ENCODE data around the gene SELENOP. TPM values are rescaled to one million over a fixed set of nuclear protein-coding genes. Genes with fewer than 3 reads are reported as not detected.
"Not testable (repeated sequence)": the region's sequence is repeated elsewhere in the genome, so short reads cannot be mapped to it uniquely, and the experiment has no call there.

SELENOP gene
- total RNA-seq, 1 donor from 2014 or later, result 53.7 TPM

DNA sequence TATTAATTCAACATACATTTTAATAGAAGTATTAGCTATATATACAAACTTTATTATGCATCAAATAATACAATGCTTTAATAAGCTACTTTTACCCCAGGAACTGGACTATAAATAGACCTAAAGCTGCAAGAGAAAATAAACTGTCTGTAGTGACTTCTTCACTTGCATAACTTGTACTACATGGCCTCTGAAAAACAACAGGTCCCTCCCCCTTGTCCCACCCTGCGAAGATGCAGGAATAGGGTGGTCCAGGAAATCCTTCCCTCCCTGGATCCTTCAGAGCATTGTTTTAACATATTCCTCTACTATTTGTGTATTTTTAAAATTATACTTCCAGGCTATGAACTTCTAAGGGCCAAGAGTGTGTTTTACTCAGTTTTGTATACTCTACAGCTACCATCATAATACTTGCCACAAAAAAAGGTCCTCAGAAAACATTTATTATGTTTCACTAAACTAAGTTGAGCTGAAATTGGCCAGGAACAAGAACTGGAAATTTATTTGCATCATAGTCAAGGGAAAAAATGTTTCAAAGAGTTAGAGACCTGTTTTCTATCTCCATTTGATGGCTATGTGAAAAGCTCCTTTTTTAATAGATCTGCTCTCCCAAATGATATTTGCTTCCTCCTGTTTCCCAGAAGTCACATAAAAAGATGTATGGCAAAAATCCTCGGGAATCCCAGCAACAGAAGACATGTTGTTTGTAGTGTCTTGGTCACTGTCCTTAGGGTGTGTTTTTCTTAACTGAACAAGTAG is 15.2 kb upstream of the SELENOP start:
- no peak for DNase-seq

DNA sequence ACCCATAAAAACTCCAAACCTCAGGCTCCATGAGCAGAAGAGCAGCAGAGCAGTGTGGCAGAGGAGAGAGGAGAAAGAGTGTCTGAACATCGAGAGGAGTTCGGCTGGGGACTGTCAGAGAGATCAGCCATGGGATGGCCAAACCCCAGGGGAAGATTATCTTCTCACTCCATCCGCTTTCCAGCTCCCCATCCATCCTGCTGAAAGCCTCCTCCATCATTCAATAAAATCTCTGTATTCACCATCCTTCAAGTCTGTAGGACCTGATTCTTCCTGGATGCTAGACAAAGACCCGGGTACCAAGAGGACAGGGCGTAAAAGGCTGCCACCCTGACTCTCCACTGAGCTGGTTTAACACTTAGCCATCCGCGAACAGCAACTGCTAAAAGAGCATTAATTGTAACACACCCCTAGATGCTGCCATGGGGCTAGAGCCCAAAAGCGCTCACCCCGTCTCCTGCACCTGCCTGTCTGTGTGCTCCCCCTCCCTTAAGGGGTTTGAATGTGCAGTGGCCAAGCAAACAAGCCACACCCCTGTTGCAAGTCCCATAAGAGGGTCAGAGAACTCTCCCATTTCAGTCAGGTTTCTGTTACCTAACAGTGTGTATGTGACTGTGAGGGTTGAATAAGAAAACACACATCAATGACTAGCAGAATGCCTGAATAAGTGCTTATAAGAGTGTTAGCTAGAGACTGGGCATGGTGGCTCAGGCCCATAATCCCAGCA is 13.9 kb upstream of the SELENOP start:
- DNase-seq, result no peak

DNA sequence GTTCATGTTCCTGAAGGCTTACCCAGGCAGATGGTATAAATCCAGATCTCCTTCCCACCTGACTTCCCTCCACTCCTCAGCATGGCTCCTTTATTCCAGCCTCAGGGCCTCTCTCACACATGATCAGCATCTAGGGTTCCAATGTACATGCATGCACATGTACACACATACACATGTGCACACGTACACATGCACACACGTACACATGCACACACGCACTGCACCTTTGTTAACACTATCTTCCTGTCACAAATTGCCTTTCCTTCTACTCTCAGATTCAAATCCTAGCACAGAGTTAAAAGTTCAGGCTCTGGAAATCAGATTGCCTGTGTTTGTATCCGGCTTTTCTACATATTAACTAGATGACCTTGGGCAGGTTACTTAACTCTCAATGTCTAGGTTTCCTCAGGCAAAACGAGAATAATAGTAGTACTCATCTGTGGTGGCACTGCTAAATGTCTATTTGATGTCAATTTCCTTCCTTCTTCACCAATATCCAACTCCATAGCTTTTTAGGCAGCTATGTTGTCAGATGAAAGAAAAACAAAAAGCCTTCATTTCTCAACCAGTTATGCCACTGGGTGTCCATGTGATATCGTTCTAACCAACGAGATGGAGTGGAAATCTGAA is 12.8 kb upstream of the SELENOP start:
- DNase-seq, result no peak

DNA sequence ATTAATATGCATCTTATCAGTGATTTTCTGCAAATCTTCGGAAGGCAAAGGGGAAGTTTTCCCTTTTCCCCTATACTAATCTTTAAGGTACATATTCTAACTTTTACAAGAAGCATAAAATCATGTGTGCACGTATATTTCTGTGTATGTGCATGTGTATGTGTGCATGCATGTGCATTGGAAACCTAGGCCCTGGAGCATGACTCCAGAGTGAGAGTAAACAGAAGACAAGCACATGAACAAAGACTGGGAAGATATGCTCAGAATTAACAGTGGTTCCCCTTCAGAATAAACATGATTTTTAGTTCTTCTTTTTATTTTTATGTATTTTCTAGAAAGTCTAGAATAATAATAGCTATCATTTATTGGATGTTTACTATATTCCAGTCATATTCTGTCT is 10.9 kb upstream of the SELENOP start:
- DNase-seq, result no peak

DNA sequence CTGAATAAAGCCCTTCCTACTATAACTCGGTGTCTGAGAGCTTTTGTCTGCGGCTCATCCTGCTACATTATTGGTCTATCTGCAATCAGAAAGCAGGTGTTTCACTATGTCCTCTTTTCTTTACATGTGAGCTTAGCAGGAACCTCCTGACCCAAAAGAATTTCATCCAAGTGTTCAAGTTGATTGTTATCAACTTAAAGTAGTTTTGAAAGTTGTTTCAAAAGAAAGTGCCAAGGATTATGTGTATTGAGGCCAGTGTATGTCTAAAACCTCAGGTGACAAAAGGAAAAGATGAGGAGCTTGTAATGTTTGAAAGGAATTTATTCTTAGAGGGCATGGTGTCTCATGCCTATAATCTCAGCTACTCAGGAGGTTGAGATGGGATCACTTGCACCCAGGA is 8.1 kb upstream of the SELENOP start:
- no peak for DNase-seq

DNA sequence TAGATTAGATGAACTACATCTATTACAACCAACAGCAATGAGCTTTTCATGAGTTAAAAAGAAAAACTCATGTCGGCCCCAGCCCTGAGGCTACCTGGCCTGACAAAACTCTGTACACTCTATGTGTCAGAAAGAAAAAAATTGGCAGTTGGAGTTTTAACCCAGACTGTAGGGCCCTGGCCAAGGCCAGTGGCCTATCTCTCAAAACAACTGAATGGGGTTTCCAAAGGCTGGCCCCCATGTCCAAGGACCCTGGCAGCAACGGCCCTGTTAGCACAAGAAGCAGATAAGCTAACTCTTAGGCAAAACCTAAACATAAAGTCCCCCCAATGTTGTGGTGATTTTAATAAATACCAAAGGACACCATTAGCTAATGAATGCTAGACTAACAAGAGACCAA is 4.9 kb upstream of the SELENOP start:
- DNase-seq, result not testable (repeated sequence)

DNA sequence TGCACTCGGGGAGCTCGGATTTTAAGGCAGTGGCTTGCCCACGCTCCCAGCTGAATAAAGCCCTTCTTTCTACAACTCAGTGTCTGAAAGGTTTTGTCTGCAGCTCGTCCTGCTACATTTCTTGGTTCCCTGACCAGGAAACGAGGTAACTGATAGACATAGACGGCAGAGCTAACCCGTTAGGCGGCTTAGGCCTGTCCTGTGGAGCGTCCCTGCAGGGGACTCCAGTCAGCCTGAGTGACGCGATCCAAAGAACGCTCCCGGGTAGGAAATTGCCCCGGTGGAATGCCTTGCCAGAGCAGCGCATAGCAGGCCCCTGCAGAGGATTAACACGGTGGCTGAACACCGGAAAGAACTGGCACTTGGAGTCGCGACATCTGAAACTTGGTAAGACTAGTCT is 1.8 kb upstream of the SELENOP start:
- no peak for DNase-seq

DNA sequence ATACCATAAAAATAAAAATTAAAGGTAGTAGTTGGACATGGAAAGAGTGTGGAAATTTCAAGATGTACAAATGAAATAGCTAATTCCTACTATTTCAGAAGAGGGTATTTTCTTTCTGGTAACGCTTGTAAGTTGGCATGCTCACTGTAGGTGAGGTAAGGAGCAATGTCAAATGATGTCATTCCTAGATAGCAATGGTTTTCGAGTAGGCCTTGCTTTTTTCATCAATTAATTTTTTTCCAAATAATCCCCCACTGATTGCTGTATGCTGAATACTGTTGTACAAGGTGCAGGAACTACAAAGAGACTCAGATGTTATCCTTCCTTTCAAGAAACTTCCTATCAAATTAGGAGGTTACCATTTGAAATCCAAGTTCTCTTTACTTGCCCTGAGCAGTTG is 928 bp upstream of the SELENOP start:
- no peak for DNase-seq

DNA sequence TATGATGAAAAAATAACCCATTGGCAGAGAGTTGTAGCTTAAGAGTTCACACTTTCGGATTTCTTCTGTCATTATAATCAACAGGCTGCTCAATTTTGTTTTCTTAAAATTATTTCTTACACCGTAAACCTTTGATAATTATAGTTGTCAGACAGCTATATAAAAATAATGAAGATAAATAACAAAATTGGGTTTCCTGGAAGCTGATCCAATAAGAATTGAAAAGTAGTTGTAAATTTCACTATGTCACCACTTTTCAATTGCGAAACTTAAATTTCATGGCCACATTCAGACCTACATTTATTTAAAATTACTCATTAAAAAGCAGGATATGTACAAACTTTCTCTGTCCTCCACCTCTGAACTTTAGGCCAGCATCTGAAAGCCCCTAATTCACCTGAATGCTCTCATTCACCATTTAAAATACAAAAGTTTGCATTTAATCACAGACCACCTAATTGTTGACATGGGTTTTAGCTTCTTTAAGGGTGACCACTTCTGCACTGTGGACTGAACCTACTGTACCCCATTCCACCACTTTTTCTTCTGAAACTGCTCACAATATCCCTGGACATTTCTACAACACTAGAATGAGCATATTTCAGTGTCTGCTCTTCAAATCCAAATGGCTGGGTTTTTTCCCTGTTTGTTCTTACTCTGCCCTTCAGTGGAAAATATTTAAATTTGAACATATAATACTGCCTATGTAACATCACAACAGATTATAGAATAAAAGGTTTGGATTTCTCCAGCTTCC is 680 bp downstream of the SELENOP start:
- no peak for DNase-seq

DNA sequence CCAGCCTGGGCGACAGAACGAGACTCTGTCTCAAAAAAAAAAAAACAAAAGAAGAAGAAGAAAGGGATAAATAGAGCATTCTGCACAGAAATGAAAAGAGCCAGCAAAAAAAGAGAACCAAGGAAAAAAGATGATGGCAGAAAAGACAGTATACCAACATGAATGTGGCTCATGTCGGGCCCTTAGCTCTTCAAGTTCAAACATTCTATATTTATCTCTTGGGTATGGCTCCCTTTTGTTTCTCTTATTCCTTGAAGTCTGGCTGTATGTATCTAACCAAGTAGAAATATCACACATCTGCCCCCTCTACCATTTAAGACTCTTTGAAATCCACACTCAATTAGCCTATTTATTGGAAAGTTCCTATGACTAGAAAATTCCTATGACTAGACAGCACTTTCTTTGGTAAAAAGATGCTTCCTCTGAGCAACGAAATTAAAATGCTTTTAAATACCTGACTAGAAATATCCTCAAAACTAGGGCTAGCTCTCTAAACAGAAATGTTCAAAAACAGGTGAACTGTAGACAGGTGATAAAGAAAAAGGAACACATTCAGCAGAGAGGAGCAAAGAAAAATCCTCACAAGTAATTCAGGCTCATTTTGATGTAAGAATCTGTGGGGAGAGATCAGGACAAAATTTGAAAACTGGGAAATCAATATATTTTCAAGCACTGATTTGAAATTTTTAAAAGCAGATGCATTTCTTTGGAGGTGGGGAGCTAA is 2.6 kb downstream of the SELENOP start:
- no peak for DNase-seq

DNA sequence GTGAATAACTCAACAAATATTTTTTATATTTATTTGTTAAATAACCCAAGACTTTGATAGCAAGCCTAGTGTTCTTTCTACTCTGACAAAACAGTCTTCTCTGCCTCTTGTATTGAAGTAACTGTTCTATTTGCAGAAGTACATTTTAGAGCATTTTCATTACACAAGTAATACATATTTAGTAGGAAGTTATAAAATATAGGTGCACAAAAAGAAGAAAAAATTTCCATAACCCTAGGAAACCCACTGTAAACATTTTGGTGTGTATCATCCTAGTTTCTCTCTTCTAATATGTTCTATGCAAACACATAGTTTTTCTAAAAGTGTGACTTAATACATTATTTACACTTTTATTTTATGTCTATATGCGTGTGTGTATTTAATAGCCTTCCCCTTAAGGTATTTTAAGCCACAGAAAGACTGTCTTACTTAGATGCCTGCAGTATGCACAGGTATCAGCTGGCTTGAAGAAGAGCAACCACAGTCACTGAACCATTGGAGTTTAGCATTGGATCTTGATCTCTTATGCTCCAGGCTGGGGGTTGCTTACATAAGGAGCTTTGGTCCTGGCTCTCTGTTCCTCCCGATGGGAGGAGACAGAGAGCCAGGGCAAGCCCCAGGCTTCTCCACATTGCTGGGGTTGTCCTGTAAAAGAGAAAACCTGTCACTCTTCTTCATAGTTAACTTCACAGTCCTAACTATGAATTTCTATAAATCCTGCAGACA is 3.8 kb downstream of the SELENOP start:
- no peak for DNase-seq

DNA sequence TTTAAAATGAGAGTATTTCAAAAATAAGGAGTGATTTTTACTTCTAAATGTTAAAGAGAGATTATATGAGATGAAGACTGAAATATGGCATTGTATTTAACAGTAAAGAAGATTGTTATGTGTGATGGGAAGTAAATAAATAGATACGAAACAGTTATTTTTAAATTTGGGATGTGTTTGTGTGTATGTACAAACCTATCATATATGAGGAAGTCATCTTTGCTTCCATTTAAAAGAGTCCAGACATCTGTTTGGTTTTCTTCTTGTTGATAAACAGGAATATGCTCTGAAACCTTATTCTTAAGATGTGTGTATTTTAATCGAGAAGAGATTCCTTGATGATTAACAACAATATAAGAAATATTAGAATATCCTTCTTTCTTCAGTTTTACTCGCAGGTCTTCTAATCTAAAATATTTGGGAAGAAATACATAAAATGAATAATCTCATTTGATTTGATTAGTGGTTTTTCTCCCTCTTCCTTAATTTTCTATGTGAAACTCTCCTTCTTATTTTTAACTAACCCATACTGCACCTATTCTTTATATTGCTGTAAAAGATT is 4.9 kb downstream of the SELENOP start:
- DNase-seq, result no peak

DNA sequence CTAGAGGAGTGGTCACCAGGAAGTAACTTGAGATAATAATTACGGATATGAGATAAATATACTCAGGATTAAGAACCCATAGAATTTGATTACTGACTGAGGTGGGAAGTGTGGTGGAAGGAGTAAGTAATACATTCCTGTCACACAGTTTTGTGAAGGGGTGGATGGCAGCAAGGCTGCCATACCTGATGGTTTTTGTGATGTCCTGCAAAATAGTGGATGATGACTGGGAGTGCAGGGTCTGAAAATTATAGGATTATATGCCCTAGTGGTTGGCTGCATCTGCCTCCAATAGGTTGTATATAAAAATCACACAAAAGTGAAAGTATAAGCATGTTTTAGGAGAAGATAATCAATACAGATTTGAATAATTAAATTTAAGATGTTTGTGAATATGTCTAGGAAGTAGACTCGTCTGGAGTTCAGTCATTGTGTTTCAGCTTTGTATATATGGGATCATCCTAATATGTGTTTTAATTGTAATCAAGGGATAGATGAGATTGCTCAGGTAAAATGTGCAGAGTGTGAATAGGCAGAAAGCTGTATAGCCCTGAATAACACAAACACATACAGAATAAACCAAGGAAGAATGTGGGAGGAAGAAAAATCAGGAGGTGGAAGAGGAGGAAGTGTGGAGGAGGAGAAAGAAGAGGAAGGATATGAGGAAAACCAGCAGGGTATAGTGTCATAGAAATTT is 5.5 kb downstream of the SELENOP start:
- DNase-seq, result no peak

DNA sequence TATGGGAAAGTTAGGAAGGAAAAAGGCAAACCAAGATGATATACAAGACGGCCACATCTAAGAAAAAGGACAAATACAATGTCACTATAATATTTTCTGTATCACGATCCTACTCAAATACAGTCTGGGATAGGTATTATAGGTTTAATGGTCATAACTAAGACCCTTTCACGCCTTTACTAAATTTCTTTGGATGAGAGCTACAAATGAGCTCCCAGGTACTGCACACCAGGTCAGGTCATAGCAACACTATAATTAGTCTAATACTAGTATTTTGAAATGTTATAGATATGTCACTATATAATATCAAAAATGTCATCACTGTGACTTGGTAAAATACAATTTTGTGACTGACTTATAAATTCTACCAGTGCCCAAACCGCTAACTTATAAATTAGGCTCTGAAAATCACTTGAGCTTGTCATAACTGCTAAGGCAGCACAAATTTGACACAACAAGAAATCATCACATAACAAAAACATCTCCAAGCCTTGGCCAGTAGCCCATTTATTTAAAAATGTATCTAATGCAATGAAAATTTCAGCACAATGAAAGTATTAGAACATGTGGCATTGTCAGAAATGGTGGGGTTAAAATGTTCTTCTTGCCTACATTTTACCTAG is 6.9 kb downstream of the SELENOP start:
- no peak for DNase-seq

DNA sequence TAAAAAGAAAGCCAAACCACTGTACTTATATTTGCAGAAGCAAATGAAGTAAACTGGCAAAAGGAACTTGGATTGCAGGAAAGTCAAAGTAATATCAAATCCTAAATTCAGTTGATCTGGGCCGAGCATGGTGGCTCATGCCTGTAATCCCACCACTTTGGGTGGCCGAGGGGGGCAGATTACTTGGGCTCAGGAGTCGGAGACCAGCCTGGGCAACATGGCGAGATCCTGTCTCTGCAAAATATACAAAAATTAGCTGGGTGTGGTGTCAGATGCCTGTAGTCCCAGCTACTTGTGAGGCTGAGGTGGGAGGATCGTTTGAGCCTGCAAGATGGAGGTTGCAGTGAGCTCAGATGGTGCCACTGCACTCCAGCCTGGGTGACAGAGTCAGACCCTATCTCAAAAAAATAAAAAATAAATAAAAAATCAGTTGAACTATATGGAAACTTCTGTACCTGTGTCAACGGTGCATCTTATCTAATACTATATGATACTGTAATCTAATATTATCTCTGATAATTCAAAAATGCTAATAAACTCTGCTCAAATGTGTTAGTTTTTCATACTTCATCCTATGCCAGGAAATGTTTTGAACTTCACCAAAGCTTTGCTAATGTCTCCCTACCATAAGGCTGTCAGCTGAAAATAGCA is 10.1 kb downstream of the SELENOP start:
- DNase-seq, result no peak

DNA sequence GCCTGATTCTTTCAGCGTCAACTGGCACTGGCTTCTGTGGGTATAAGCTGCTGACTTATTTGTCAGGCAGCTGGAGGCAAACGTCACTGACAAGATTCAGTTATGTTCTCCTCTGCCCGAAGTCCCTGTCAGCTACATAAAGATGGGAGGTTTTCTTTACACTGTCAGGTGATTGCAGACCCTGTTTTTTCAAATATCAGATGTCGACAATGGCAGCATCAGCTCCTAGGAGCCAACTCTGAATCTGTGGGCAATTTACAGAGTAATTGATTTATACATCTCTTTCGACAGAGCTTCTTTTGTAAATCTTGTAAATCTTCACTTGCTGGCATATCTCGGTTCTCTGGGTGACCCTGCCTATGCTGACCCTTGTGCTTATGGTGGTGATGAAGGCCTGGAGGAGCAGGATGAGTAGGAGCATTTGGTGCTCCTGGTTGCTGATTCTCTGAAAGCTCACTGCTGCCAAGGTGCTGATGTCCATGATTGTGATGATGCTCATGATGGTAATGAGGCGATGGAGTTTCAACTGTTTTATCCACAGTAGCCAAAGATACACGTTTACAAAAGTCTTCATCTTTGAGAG is 10.9 kb downstream of the SELENOP start:
- no peak for DNase-seq

DNA sequence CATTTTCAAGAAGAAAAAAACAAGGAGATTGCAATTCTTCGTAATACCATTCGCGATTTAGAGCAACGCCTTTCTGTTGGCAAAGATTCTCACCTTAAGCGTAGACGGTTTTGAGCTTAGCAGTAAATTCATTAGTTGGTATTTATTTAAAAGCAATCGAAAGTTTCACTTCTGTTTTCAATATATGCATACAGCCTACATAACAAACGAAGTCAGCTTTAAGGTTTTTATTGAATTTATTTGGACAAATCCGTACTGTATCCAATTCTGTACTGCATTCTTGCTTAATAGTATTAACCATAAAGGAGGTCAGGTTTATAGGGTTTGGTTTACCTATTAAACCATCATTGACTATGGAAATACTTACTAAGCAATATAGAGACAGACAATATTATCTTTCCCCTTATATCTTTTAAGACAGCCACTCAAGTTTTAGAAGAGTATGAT is 12.0 kb downstream of the SELENOP start:
- DNase-seq, result no peak

DNA sequence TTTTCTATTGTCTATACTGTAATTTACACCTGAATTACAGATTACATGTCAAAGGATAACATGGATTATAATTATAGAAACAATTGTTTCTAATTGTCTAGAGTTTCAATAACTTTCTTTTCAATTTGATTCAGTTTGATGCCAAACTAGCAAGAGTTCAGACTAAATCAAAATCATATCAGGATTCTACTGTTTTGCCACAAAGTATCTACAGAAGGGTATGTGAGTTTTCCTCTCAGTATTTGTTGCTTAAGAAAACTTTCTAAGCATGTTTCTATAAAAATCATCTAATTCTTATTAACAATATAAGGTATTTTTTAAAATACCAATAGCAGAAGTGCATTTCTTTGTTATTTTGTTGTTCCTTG is 12.5 kb downstream of the SELENOP start:
- DNase-seq, result no peak
